ENCODE results near the gene COQ7. TPM values are rescaled to one million over a fixed set of nuclear protein-coding genes. Genes with fewer than 3 reads are reported as not detected.

Gene COQ7
- total RNA-seq, 1 experiment from 2014 or later = 20.6 TPM

- DNase-seq (ENCODE audit: low read depth) = peak; percentile 80
Measured at GRCh38 chr16:19086322-19087199, 19.1 kb downstream of the COQ7 start.

DNA sequence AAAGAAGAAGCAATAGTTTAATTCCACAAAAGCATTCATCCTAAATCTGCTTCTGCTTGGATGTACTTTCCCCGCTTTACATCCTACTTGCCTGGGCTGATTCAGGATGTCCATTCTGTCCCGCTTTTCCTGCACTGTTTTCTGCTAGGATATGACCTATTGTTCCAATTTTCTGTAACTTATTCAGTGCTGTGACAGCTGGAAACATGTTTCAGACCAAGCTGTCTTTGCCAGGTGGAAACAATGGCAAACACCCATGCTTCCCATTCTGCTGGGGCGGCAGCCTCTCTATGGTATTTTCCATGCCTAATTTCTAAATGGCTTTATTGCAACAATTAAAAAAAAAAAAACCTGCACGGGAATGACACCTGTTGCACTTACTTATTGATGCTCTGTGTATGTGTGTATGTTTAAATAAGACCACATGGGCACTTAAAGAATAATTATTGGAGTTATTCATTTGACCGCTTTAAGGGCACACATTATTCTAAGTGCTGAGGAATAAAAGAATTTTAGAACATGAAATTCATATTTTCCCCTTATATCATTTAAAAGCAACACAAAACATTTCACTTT is 21.0 kb downstream of the COQ7 start:
- DNase-seq (ENCODE audit: low read depth) = no peak

GRCh38 chr16:19089410-19089955 is 22.1 kb downstream of the COQ7 start:
- no peak for DNase-seq (ENCODE audit: low read depth)

GRCh38 chr16:19090916-19091315 is 23.5 kb downstream of the COQ7 start:
- DNase-seq (ENCODE audit: low read depth) = no peak

DNA sequence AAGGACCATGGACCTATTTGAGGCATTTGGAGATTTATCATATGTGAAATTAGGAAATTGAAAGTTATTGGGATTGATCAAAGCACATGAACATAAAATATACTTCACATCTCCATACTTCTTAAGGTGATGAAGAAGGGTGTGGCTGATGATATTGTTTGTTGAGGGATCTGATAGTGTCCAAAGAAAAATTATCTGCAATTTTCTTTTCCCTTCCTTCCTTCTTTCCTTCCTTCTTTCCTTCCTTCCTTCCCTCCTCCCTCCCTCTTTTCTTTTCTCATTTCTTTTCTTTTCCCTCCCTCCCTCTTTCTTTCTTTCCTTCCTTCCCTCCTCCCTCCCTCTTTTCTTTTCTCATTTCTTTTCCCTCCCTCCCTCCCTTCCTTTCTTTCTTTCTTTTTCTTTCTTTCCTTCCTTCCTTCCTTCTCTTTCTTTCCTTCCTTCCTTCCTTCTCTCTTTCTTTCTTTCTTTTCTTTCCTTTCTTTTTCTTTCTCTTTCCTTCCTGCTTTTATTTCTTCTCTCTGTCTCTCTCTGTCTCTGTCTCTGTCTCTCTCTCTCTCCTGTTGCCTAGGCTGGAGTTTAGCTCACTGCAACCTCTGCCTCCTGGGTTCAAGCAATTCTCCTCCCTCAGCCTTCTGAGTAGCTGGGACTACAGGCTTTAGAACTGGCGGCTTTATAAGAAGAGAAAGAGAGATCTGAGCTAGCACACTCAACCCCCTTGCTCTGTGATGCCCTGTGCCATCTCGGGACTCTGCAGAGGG is 25.4 kb downstream of the COQ7 start:
- no peak for DNase-seq (ENCODE audit: low read depth)

GRCh38 chr16:19093631-19094541 is 26.5 kb downstream of the COQ7 start:
- DNase-seq (ENCODE audit: low read depth) = no peak

- DNase-seq (ENCODE audit: low read depth) = no peak
Measured at GRCh38 chr16:19094542-19095365, 27.3 kb downstream of the COQ7 start.

DNA sequence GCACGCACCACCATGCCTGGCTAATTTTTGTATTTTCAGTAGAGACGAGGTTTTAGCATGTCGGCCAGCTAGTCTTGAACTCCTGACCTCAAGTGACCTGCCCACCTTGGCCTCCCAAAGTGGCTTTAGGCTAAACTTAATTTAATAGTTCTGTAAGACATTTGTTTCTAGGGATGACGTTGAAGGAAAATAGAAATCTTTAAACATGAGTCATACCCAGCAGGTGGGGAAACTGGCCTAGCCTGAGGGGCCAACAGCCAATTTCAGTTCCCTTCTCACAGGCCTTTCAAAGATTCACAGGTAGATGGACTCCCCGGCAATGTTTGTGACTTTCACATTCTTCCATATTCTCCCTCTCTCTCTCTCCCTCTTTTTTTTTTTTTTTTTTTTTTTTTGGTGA is 28.2 kb downstream of the COQ7 start:
- peak; percentile 90 for DNase-seq (ENCODE audit: low read depth)

DNA sequence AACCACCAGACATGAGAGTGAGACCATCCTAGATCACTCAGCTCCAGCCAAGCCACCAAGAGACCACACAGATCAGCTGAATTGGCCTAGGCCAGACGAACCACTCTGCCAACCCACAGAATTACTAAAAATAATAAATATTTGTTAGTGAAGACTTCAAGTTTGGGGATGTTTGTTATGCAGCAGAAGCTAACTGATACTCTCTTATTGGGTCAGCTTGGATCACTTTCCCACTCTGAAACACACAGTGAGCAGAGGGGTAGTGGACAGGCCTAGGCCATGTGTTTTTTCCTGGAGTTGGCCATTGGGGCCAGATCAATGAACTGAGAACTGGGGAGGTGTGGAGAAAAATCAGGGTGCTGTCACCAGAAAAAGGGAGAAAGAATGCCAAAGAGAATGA is 30.8 kb downstream of the COQ7 start:
- no peak for DNase-seq (ENCODE audit: low read depth)

DNA sequence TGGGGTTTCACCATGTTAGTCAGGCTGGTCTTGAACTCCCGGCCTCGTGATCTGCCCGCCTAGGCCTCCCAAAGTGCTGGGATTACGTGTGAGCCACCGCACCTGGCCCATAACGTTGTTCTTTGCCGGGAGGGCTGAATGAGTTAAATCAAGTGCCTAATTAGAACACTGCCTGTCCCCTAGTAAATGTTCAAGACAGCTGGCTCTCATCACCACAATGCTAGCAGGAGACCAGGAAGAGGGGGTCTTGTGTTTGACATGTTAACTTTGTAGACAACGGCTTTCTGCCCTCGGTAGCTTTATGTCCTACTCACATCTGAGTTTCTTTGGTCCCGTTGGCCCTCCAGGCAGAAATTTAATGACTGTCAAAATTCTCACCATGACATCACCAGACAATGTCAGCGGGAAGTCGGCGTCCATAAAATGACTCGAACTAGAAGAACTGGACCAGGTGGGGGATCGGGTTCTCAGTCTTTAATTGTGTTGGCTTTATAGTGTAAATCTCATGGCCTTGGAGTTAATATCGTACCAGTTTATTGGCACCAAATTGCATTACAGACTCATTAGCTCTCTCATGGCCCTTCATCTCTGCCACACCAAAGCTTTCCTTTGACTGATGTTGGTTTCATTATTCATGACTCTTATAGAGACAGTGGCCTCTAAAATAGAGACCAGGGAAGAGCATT is 34.9 kb downstream of the COQ7 start:
- peak; percentile 38 for DNase-seq (ENCODE audit: low read depth)

GRCh38 chr16:19104607-19105006 is 37.2 kb downstream of the COQ7 start:
- DNase-seq (ENCODE audit: low read depth) = no peak

- no peak for DNase-seq (ENCODE audit: low read depth)
Measured at GRCh38 chr16:19105131-19105530, 37.7 kb downstream of the COQ7 start.

- no peak for DNase-seq (ENCODE audit: low read depth)
Measured at GRCh38 chr16:19105891-19106624, 38.6 kb downstream of the COQ7 start.

DNA sequence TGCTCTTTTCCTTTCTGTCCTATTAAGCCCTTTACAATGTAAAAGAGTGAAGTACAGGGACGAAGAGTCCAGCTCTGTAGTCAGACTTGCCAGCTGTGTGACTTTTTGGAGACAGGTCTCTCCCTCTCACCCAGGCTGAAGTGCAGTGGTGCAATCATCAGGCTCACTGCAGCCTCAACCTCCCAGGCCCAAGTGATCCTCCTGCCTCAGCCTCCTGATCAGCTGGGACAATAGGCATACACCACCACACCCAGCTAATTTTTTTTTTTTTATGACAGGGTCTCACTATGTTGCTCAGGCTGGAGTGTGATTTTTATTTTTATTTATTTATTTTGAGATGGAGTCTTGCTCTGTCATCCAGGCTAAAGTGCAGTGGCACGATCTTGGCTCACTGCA is 39.2 kb downstream of the COQ7 start:
- DNase-seq (ENCODE audit: low read depth) = no peak

GRCh38 chr16:19108409-19109287 is 41.2 kb downstream of the COQ7 start:
- DNase-seq (ENCODE audit: low read depth) = no peak

DNA sequence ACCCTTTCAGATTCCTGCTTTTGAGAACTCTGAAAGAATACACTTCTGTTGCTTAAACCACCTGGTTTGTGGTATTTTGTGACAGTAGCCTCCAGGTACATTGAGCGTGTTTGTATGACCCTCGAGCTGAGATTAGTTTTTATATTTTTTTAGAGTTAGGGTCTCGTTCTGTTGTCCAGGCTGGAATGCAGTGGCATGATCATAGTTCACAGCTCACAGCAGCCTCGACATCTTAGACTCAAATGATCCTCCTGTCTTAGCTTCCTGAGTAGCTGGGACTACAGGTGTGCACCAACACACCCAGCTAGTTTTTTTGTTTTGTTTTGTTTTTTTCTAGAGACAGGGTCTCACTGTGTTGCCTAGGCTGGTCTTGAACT is 41.9 kb downstream of the COQ7 start:
- DNase-seq (ENCODE audit: low read depth) = no peak

- no peak for DNase-seq (ENCODE audit: low read depth)
Measured at GRCh38 chr16:19110537-19111360, 43.3 kb downstream of the COQ7 start.

Measured in M059J (cell line).